GM10847 (cell line): ENCODE data around the gene CALML5.

ENCODE experiments used
- POLR2A ChIP-seq: IDR thresholded peaks from 2 replicates; pipeline ENCODE4 v1.6.1; 2011; ENCODE audit not compliant: insufficient read length; ENCODE audit errors: extremely low read depth

The CALML5 gene

GRCh38 chr10:5469353-5470061, 29.9 kb downstream of the CALML5 start:
- no peak for TF ChIP-seq POLR2A

GRCh38 chr10:5468262-5469106, 30.9 kb downstream of the CALML5 start:
- TF ChIP-seq POLR2A: no peak

GRCh38 chr10:5467634-5468255, 31.6 kb downstream of the CALML5 start:
- no peak for TF ChIP-seq POLR2A

- no peak for TF ChIP-seq POLR2A
These were observed 32.2 kb downstream of the CALML5 start for GRCh38 chr10:5467207-5467535.

- no peak for TF ChIP-seq POLR2A
These were observed 32.7 kb downstream of the CALML5 start for GRCh38 chr10:5466451-5467206.

GRCh38 chr10:5465976-5466450, 33.4 kb downstream of the CALML5 start:
- TF ChIP-seq POLR2A: no peak

- TF ChIP-seq POLR2A: no peak
These were observed 34.8 kb downstream of the CALML5 start for GRCh38 chr10:5464546-5464945.

- TF ChIP-seq POLR2A: no peak
These were observed 36.5 kb downstream of the CALML5 start for GRCh38 chr10:5462841-5463293.

GRCh38 chr10:5461914-5462840, 37.2 kb downstream of the CALML5 start:
- TF ChIP-seq POLR2A: no peak

- no peak for TF ChIP-seq POLR2A
These were observed 38.2 kb downstream of the CALML5 start for GRCh38 chr10:5461203-5461588.

- TF ChIP-seq POLR2A: no peak
These were observed 38.7 kb downstream of the CALML5 start for GRCh38 chr10:5460468-5461202.

GRCh38 chr10:5458949-5459747, 40.2 kb downstream of the CALML5 start:
- TF ChIP-seq POLR2A: no peak

- TF ChIP-seq POLR2A: no peak
These were observed 40.9 kb downstream of the CALML5 start for GRCh38 chr10:5458425-5458824.
